ENCODE data around the gene LAGE3. TPM values are rescaled to one million over a fixed set of nuclear protein-coding genes. Genes with fewer than 3 reads are reported as not detected.

Gene LAGE3
- total RNA-seq, 2 experiments from 2014 or later: 42.3 to 42.8 TPM

DNA sequence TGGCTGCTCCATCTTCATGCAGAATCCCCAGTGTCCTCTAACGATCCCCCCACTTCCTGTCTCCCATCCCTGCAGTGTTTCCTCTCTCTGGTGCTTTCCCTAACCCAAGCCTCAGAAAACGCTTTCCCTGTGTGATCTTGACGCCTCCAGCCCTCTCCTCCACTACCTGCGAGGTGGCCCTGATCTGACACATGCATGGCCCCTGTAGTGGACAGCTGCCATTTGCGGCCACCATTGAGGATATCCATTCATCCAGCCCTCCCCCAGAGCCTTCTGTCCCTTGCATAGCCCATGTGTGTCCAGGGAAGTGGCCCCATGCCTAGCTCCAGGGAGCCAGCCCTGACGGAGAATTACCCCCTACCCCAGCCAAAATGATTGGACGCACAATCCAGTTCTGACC, 4.2 kb upstream of the LAGE3 start:
- H3K36me3 Mint-ChIP-seq (ENCODE audit: low read depth): peaks cover 9% of the 10 kb centered on the region
- CTCF ChIA-PET: no interaction called here
- H3K4me1 Mint-ChIP-seq (ENCODE audit: low read depth): peaks cover 19% of the 10 kb centered on the region
- H3K9me3 Mint-ChIP-seq: no peaks in the 10 kb centered on the region
- no peak overlapping the region for H3K4me3 Mint-ChIP-seq
- no peaks in the 10 kb centered on the region for H3K27me3 Mint-ChIP-seq (ENCODE audit: low read depth)
- intact Hi-C loops (cut with micrococcal nuclease): no loop called here
- H3K27ac Mint-ChIP-seq: no peak overlapping the region
- DNase-seq: no peak

DNA sequence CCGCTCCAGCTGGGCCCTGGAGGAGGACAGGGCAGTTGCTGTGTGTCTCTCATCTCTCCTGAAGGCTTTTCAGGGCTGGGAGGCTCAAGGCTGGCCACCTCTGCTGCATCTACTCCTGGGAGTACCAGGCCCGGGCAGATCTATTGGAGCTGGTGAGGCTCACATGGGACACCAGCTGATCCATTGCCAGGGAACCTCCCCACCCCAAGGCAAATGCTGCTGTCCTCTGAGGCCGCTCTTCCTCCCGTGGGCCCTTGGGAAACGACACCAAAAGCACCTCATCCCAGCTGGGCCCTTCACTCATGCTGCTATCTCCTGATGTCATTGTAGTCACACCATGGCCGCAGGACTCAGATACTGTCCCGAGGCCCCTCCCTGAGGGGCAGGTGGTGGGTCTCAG, 3.7 kb upstream of the LAGE3 start:
- H3K36me3 Mint-ChIP-seq (ENCODE audit: low read depth): peaks cover 8% of the 10 kb centered on the region
- H3K4me3 Mint-ChIP-seq: no peak overlapping the region
- no peak overlapping the region for H3K27ac Mint-ChIP-seq
- CTCF ChIA-PET: no interaction called here
- H3K4me1 Mint-ChIP-seq (ENCODE audit: low read depth): peaks cover 22% of the 10 kb centered on the region
- intact Hi-C loops (cut with micrococcal nuclease): no loop called here
- H3K9me3 Mint-ChIP-seq: no peaks in the 10 kb centered on the region
- DNase-seq: no peak
- no peaks in the 10 kb centered on the region for H3K27me3 Mint-ChIP-seq (ENCODE audit: low read depth)

DNA sequence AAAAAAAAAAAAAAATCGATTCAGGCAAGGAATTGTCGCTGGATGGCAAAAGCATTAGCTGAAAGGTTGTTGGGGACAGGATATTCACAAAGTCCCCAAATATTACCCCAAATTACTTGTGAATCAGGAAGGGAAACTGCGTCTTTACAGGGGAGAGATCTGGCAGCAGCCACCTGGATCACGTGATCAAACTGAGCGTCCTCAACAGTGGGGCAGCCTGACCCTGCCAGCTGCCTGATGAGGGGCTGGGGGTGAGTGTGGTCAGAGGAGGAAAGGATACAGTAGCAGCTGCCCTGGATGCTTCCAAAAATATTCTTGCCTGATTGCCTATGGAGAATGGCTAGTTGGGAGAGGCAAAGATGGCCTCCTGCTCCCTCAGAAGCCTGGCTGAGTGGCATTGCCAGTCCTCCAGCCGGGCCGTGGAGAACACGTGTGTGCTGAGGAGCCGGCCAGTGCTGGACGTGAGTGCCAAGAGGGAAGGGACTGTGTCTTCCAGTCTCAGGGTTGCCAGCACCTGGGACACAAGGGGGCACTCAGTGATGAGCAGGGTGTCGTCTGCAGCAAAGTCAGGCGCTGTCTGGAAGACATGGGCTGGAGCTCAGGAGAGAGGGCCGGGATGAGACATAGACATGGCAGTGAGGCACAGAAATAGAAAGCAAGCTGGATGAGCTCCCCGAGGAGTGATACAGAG, 3.0 kb upstream of the LAGE3 start:
- Mint-ChIP-seq H3K4me1 (ENCODE audit: low read depth) (peaks cover 28% of the 10 kb centered on the region), H3K27me3 (ENCODE audit: low read depth) (no peaks in the 10 kb centered on the region), H3K9me3 (no peaks in the 10 kb centered on the region), H3K27ac (no peak overlapping the region), H3K36me3 (ENCODE audit: low read depth) (peaks cover 6% of the 10 kb centered on the region), H3K4me3 (no peak overlapping the region)
- intact Hi-C loops (cut with micrococcal nuclease): no loop called here
- CTCF ChIA-PET: no interaction called here
- no peak for DNase-seq

DNA sequence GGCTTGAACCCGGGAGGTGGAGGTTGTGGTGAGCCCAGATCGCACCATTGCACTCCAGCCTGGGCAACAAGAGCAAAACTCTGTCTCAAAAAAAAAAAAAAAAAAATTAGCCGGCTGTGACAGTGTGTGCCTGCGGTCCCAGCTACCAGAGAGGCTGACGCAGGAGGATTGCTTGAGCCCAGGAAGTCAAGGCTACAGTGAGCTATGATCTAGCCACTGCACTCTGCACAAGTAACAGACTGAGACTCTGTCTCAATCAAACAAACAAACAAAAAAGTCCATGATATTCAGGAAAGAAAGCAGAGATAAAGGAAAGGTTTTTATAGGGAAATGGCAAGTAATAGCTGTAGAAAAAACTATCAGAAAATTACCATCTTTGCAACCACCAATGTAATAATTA, 2.1 kb upstream of the LAGE3 start:
- CTCF ChIA-PET: no interaction called here
- H3K9me3 Mint-ChIP-seq: no peaks in the 10 kb centered on the region
- peaks cover 6% of the 10 kb centered on the region for H3K36me3 Mint-ChIP-seq (ENCODE audit: low read depth)
- intact Hi-C loops (cut with micrococcal nuclease): no loop called here
- no peak for DNase-seq
- H3K4me3 Mint-ChIP-seq: no peak overlapping the region
- H3K27ac Mint-ChIP-seq: no peak overlapping the region
- peaks cover 34% of the 10 kb centered on the region for H3K4me1 Mint-ChIP-seq (ENCODE audit: low read depth)
- H3K27me3 Mint-ChIP-seq (ENCODE audit: low read depth): no peaks in the 10 kb centered on the region

DNA sequence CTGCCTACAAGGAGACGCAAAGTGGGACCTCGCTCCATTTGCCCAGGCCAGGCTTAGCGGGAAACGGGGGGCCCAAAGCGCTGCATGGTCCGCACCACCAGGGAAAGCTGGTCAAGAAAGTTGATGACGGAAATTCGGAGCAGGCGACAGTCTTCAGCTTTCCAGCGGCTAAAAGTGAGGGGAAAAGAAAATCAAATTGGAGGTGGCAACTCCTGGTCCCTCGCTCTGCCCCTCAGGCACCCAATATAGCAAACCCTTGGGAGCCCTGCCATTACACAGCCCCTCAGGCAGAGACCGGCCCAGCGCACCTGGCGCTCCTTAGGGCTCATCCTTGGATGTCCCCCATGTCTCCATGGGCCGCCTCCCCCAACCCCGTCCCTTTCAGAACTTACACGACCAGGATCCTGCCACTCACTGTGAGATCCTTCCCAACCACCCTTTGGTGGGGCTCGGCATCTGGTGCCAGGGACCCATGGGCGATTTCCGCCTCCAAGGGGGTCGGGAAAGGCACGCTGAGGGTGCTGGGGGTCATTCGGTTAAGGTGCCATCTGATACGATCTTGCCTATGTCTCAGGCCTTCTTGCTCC, 1.1 kb downstream of the LAGE3 start:
- intact Hi-C loops (cut with micrococcal nuclease): loop anchor here (1.0 to 5.0 kb wide), 7 partner anchors 19 to 506 kb away; partner anchors contain the start of genes ATP6AP1, FAM3A, FAM50A and HCFC1
- no peaks in the 10 kb centered on the region for H3K9me3 Mint-ChIP-seq
- H3K4me1 Mint-ChIP-seq (ENCODE audit: low read depth): peaks cover 24% of the 10 kb centered on the region
- peak overlapping the region; percentile 66 for H3K27ac Mint-ChIP-seq
- CTCF ChIA-PET: interaction anchor here (0.6 kb wide), 1 partner anchor 17 kb away, joined by 3 read pairs; no protein-coding TSS in a partner anchor
- peak overlapping the region; percentile 83 for H3K4me3 Mint-ChIP-seq
- no peaks in the 10 kb centered on the region for H3K27me3 Mint-ChIP-seq (ENCODE audit: low read depth)
- peaks cover 1% of the 10 kb centered on the region for H3K36me3 Mint-ChIP-seq (ENCODE audit: low read depth)
- no peak for DNase-seq

DNA sequence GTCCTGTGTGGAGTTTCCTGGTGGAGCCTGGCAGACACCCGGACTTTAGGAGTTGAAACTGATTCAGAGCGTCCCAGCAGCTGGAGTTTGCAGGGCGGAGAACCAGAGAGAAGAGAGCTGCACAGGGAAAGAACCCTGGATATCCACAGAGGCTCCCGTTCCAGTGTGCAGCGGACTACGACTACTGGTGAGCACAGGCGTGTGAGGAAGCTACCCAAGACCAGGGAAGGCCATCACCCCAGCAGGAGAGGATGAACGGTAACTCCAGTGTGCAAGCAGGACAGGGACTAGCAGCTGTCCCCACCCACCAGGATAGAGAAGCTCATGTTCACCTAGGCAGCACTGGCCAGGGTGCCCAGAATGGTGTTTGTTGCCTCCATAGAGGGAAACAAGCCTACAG, 2.3 kb downstream of the LAGE3 start:
- Mint-ChIP-seq H3K9me3 (no peaks in the 10 kb centered on the region), H3K27me3 (ENCODE audit: low read depth) (no peaks in the 10 kb centered on the region), H3K4me3 (no peak overlapping the region), H3K36me3 (ENCODE audit: low read depth) (no peaks in the 10 kb centered on the region), H3K4me1 (ENCODE audit: low read depth) (peaks cover 24% of the 10 kb centered on the region), H3K27ac (no peak overlapping the region)
- no peak for DNase-seq
- CTCF ChIA-PET: interaction anchor here (0.6 to 1.3 kb wide), 4 partner anchors 25 to 93 kb away, joined by 3 to 5 read pairs (median 4); no protein-coding TSS in a partner anchor
- intact Hi-C loops (cut with micrococcal nuclease): loop anchor here (5.0 kb wide), 3 partner anchors 35 to 505 kb away; partner anchors contain the start of genes FAM50A, HCFC1, RPL10 and TMEM187

DNA sequence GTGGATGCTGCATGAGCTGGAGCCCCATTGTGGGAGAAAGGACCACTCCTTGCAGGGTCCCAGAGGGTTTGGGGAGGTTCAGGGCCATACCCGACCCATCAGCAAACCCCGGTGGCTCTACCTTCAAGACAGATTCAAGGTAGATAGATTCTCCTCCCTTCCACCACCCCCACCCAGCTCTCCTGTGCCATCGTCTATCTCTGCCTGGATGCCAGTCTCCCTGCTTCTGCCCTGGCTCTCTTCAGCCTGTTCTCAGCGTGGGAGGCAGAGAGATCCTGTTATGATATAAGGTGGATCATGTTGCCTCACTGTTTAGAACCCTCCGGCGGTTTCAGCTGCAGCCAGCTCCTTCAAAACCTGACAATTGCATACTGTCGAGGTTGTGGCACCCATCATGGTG, 5.4 kb downstream of the LAGE3 start:
- H3K9me3 Mint-ChIP-seq: no peaks in the 10 kb centered on the region
- peaks cover under 1% of the 10 kb centered on the region for H3K36me3 Mint-ChIP-seq (ENCODE audit: low read depth)
- peaks cover 22% of the 10 kb centered on the region for H3K4me1 Mint-ChIP-seq (ENCODE audit: low read depth)
- intact Hi-C loops (cut with micrococcal nuclease): no loop called here
- H3K4me3 Mint-ChIP-seq: no peak overlapping the region
- CTCF ChIA-PET: no interaction called here
- DNase-seq: no peak
- H3K27me3 Mint-ChIP-seq (ENCODE audit: low read depth): no peaks in the 10 kb centered on the region
- H3K27ac Mint-ChIP-seq: peak overlapping the region; percentile 69

DNA sequence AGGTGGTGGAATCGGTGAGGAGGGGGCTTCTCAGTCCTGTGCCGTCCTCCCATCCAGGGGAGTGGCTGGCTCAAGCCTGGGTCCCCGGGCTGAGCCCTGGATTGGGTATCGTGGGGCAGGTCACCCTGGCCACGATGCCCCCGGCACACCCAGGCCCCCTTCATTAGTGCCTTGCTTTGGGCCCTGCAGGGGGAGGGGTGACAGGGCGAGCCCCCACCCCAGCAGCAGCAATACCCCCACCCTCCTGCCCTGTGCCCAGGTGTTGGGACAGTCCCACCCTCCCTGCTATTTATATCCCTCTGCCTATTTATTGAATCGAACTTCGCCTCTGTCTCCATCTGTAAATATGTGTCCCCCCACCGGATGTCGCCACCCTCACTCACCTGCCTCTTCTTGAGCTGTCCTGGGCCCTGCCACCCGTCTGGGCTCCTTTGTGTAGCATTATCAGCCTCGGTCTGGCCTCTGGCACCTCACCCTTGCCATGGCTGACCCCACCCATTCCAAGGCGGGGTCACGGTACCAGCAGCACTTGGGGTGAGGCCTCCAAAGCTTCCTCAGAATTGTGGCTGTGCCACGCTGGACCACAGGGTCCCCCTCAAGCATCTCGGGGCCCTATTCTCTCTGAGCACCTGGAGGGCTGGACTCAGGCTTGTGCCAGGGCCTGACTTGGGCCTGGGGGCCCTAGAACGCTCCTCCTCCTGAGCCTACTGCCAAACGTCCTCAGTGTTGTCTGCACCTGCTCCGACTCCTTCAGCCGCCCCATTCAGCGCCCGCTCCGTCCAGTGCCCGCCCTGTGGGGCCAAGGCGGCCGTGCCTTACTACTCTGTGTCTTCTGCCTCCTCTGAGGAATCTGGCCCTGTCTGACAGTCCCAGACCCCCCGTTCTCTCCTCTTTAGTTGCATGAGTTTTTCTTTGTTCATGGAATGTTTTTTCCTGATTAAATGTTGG, 6.1 kb downstream of the LAGE3 start:
- H3K4me1 Mint-ChIP-seq (ENCODE audit: low read depth): peaks cover 18% of the 10 kb centered on the region
- no peak for DNase-seq
- H3K36me3 Mint-ChIP-seq (ENCODE audit: low read depth): peaks cover 2% of the 10 kb centered on the region
- CTCF ChIA-PET: no interaction called here
- no peak overlapping the region for H3K4me3 Mint-ChIP-seq
- intact Hi-C loops (cut with micrococcal nuclease): no loop called here
- no peaks in the 10 kb centered on the region for H3K9me3 Mint-ChIP-seq
- no peaks in the 10 kb centered on the region for H3K27me3 Mint-ChIP-seq (ENCODE audit: low read depth)
- peak overlapping the region; percentile 69 for H3K27ac Mint-ChIP-seq

DNA sequence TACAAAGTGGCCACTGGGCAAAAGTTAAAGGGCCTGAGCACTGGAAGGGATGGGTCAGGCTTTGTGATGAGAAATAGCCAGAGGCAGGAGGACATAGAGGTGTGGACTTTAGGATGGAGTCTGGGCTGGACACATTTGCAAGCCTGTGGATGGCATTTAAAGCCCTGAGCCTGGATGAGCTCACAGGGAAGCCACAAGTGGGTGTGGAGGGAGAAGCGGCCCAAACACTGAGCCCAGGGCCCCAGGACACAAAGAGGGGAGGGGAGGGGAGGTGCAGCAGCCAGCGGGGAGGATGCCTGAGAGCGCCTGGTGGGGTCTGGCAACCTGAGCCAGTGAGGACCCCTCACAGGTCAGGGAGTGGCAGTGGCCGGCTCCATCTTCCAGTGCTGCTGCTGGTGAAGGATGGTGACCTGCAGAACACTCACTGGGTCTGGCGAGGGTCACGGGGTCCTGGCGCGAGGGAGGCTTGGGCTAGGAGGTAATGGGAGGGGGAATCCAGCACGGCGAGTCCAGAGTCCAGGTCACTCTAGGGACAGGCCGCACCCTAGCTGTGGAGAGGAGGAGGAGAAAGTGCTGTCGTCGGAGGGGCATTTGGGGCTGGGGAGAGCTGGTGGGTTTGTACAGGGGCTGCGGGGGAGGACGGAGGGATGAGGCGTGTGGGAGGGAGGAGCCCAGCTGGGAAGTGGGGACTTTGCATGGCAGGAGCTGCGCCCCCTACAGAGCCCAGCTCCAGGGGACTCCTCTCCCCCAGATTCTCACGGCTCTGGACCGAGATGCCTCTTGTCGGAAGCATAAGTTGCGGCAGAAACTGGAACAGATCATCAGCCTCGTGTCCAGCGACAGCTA, 7.0 kb downstream of the LAGE3 start:
- H3K27ac Mint-ChIP-seq: no peak overlapping the region

DNA sequence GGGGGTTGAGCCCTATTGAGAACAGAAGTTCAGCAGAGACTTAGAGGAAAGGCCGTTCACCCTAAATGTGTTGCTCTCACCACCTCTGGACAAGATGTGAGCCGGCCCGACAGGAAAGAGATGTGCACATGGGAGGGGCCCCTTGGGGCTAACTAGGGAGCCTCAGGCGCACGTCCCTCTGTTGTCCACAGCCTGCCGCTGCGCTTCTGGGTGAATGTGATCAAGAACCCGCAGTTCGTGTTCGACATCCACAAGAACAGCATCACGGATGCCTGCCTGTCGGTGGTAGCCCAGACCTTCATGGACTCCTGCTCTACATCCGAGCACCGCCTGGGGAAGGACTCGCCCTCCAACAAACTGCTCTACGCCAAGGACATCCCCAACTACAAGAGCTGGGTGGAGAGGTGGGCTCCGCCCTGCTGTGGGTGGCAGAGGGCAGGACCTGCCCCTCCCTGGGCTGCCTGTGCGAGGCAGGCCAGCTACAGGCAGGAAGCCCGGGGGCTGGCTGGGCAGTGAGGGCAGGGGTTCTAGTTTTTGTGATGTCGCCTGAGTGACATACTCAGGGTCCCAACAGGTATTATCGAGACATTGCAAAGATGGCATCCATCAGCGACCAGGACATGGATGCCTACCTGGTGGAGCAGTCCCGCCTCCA, 8.0 kb downstream of the LAGE3 start:
- no peak overlapping the region for H3K4me3 Mint-ChIP-seq
- no peak for DNase-seq
- no peaks in the 10 kb centered on the region for H3K27me3 Mint-ChIP-seq (ENCODE audit: low read depth)
- CTCF ChIA-PET: no interaction called here
- H3K36me3 Mint-ChIP-seq (ENCODE audit: low read depth): peaks cover 2% of the 10 kb centered on the region
- intact Hi-C loops (cut with micrococcal nuclease): no loop called here
- peaks cover 4% of the 10 kb centered on the region for H3K4me1 Mint-ChIP-seq (ENCODE audit: low read depth)
- H3K9me3 Mint-ChIP-seq: no peaks in the 10 kb centered on the region
- H3K27ac Mint-ChIP-seq: no peak overlapping the region

More for the DNA sequence above, 7.0 kb downstream of the LAGE3 start:
- intact Hi-C loops (cut with micrococcal nuclease): no loop called here
- DNase-seq: no peak
- H3K4me1 Mint-ChIP-seq (ENCODE audit: low read depth): peaks cover 11% of the 10 kb centered on the region
- H3K4me3 Mint-ChIP-seq: no peak overlapping the region
- no peaks in the 10 kb centered on the region for H3K27me3 Mint-ChIP-seq (ENCODE audit: low read depth)
- peaks cover 2% of the 10 kb centered on the region for H3K36me3 Mint-ChIP-seq (ENCODE audit: low read depth)
- no peaks in the 10 kb centered on the region for H3K9me3 Mint-ChIP-seq
- CTCF ChIA-PET: no interaction called here

DNA sequence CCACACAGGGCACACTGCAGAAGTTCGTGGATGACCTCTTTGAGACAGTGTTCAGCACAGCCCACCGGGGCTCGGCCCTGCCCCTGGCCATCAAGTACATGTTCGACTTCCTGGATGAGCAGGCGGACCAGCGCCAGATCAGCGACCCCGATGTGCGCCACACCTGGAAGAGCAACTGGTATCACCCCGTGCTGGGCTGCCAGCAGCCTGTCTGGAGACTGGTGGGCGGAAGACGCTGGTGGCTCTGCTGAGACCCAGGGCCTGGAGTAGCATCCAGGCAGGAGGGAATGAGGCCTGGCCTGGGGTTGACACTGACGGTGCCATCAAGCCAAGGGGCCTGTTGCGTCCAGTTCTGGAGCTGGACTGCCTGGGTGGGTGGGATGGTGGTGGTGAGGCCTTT, 8.6 kb downstream of the LAGE3 start:
- CTCF ChIA-PET: no interaction called here
- H3K36me3 Mint-ChIP-seq (ENCODE audit: low read depth): peaks cover 2% of the 10 kb centered on the region
- H3K27ac Mint-ChIP-seq: no peak overlapping the region
- no peak for DNase-seq
- no peak overlapping the region for H3K4me3 Mint-ChIP-seq
- no peaks in the 10 kb centered on the region for H3K27me3 Mint-ChIP-seq (ENCODE audit: low read depth)
- H3K9me3 Mint-ChIP-seq: no peaks in the 10 kb centered on the region
- intact Hi-C loops (cut with micrococcal nuclease): no loop called here
- H3K4me1 Mint-ChIP-seq (ENCODE audit: low read depth): peaks cover under 1% of the 10 kb centered on the region
